Kidney (tissue), 14 donors: Measurements from ENCODE around the gene MACROD2. TPM values are rescaled to one million over a fixed set of nuclear protein-coding genes. Genes with fewer than 3 reads are reported as not detected.

Experiments used
- DNase-seq, 5 donors: peaks; one replicate each; pipeline ENCODE4 v3.0.0-alpha.2; 2013 to 2020
- FAIRE-seq: peaks from 2 replicates; lab custom pipeline; 2012; peaks lifted over from hg19 to GRCh38; lab: Jason Lieb, UNC
- H3K27ac ChIP-seq, 2 donors: one replicate each; pipeline ENCODE4 v1.7.0; 2013; ENCODE audit warnings: low read depth in 2 of 2, low read length in 2 of 2, inconsistent platforms in 1 of 2
- H3K27me3 ChIP-seq: one replicate; pipeline ENCODE4 v1.7.1; 2013; ENCODE audit warnings: low read length, inconsistent platforms; ENCODE audit not compliant: control insufficient read depth, insufficient read depth
- H3K36me3 ChIP-seq, 3 donors: one replicate each; pipeline versions ENCODE4 v1.7.0 to v1.7.1; 2013; ENCODE audit warnings: low read length in 3 of 3, control low read depth in 1 of 3, inconsistent platforms in 1 of 3; ENCODE audit not compliant: insufficient read depth in 3 of 3, control insufficient read depth in 2 of 3
- H3K4me1 ChIP-seq, 3 donors: one replicate each; pipeline versions ENCODE4 v1.7.0 to v1.7.1; 2013; ENCODE audit warnings: low read length in 3 of 3, inconsistent platforms in 1 of 3, low read depth in 1 of 3; ENCODE audit not compliant: control insufficient read depth in 2 of 3, insufficient read depth in 2 of 3
- H3K4me3 ChIP-seq, 3 donors: one replicate each; pipeline versions ENCODE4 v1.7.0 to v1.8.1; 2013; ENCODE audit warnings: low read length in 3 of 3, control low read depth in 1 of 3, inconsistent platforms in 1 of 3
- H3K9ac ChIP-seq, 3 donors: one replicate each; pipeline versions ENCODE4 v1.7.0 to v1.7.1; 2013; ENCODE audit warnings: low read length in 3 of 3, control low read depth in 1 of 3, inconsistent platforms in 1 of 3
- H3K9me3 ChIP-seq, 3 donors: one replicate each; pipeline versions ENCODE4 v1.7.0 to v1.7.1; 2013; ENCODE audit warnings: low read length in 3 of 3, control low read depth in 1 of 3, inconsistent platforms in 1 of 3; ENCODE audit not compliant: control insufficient read depth in 2 of 3, insufficient read depth in 1 of 3
- intact Hi-C: fragments of 100-400 bp; cut with DNase I; formaldehyde crosslinking; loops from one replicate; pipeline ENCODE4 v1.11.1; 2022
- polyA plus RNA-seq: library from polyadenylated mRNA; stranded (reverse); fragments of 350-450 nt; fragmentation: Illumina TruSeq; extraction: RNeasy Lipid Tissue Mini Kit (QIAGEN cat#74804); gene quantifications from one replicate; pipeline ENCODE4 v1.2.3, GENCODE V29; 2014; ENCODE audit warnings: low read depth, low replicate concordance; ENCODE audit not compliant: insufficient read depth
- total RNA-seq: library from RNA; stranded (reverse); fragmentation: NEBNext Ultra II Directional; extraction: Animal tissue kit (Norgen Biotek cat#: 25700); gene quantifications from one replicate; pipeline ENCODE4 v1.2.1, GENCODE V29; 2021
- TF ChIP-seq, protein P1 (sequence below): IDR thresholded peaks from 3 replicates; pipeline ENCODE4 v1.5.1; 2012; ENCODE audit warnings: mild to moderate bottlenecking, moderate library complexity, borderline replicate concordance; ENCODE audit not compliant: insufficient read depth; ENCODE audit errors: extremely low read depth
- donor health status: control.
- donor health status: control.
- donor health status: control.
- donor health status: control.
- donor health status: control.
- donor health status: DM: yes; HTN: yes; CAD: no.
- donor health status: Normal renal cell carcinoma (clear cell type).

Gene MACROD2
- total and polyA plus RNA-seq, 2 donors from 2014 or later, result 3.0 to 10.0 TPM

- H3K4me3 ChIP-seq, result no peak overlapping the region
- FAIRE-seq, result no peak
- no peak for DNase-seq
- no peaks in the 10 kb centered on the region for H3K36me3 ChIP-seq
- H3K4me1 ChIP-seq, result no peaks in the 10 kb centered on the region
- H3K9me3 ChIP-seq, result no peaks in the 10 kb centered on the region
- H3K27me3 ChIP-seq, result no peaks in the 10 kb centered on the region
- TF ChIP-seq, protein P1, sequence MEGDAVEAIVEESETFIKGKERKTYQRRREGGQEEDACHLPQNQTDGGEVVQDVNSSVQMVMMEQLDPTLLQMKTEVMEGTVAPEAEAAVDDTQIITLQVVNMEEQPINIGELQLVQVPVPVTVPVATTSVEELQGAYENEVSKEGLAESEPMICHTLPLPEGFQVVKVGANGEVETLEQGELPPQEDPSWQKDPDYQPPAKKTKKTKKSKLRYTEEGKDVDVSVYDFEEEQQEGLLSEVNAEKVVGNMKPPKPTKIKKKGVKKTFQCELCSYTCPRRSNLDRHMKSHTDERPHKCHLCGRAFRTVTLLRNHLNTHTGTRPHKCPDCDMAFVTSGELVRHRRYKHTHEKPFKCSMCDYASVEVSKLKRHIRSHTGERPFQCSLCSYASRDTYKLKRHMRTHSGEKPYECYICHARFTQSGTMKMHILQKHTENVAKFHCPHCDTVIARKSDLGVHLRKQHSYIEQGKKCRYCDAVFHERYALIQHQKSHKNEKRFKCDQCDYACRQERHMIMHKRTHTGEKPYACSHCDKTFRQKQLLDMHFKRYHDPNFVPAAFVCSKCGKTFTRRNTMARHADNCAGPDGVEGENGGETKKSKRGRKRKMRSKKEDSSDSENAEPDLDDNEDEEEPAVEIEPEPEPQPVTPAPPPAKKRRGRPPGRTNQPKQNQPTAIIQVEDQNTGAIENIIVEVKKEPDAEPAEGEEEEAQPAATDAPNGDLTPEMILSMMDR, result no peak
- no peak overlapping the region for H3K27ac ChIP-seq
- H3K9ac ChIP-seq, result no peak overlapping the region
- intact Hi-C loops, result no loop called here
These were observed 2059.7 kb downstream of the MACROD2 start for GRCh38 chr20:16054985-16055384.

GRCh38 chr20:16057651-16058050 is 2062.3 kb downstream of the MACROD2 start:
- intact Hi-C loops, result no loop called here
- Histone ChIP-seq H3K4me3 (no peak overlapping the region), H3K4me1 (no peaks in the 10 kb centered on the region), H3K9ac (no peak overlapping the region), H3K27ac (no peak overlapping the region), H3K27me3 (no peaks in the 10 kb centered on the region), H3K36me3 (no peaks in the 10 kb centered on the region), H3K9me3 (no peaks in the 10 kb centered on the region)
- no peak for DNase-seq
- TF ChIP-seq, protein P1, result no peak
- FAIRE-seq, result peak; percentile 25

- Histone ChIP-seq H3K9me3 (no peaks in the 10 kb centered on the region), H3K36me3 (no peaks in the 10 kb centered on the region), H3K4me1 (no peaks in the 10 kb centered on the region), H3K27me3 (no peaks in the 10 kb centered on the region), H3K27ac (no peak overlapping the region), H3K4me3 (no peak overlapping the region), H3K9ac (no peak overlapping the region)
- TF ChIP-seq, protein P1, result no peak
- FAIRE-seq, result no peak
- intact Hi-C loops, result no loop called here
- DNase-seq, result no peak
These were observed 2063.0 kb downstream of the MACROD2 start for GRCh38 chr20:16058268-16058667.

DNA sequence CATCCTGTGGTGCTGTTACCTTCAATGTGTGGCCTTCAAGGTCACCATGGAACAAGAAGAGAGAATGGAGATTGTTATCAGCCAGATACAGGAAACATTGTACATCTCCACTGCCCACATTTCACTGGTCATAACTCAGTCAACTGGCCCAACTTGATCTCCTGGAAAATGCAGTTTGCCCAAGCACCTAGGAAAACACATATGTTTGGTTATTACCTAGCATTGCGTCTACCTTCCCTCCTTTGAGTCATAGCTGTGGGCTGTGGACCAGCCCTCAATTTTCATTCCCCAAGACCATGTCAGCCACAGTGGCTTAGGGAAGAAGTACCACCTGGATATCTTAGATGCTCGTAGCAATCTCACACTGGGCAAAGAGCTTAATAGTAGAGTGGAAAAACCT is 2064.5 kb downstream of the MACROD2 start:
- TF ChIP-seq, protein P1, result no peak
- intact Hi-C loops, result no loop called here
- no peak for FAIRE-seq

More for the DNA sequence above, 2064.5 kb downstream of the MACROD2 start:
- H3K36me3 ChIP-seq, result no peaks in the 10 kb centered on the region
- H3K9me3 ChIP-seq, result no peaks in the 10 kb centered on the region
- no peak overlapping the region for H3K9ac ChIP-seq
- no peak for DNase-seq
- H3K27ac ChIP-seq, result no peak overlapping the region
- H3K4me3 ChIP-seq, result no peak overlapping the region
- no peaks in the 10 kb centered on the region for H3K4me1 ChIP-seq
- H3K27me3 ChIP-seq, result no peaks in the 10 kb centered on the region
